GM12878 (cell line): ENCODE results near the gene SORBS2. TPM values are rescaled to one million over a fixed set of nuclear protein-coding genes. Genes with fewer than 3 reads are reported as not detected.

Source experiments
- ATAC-seq: fragments of 200-7000 bp; cut with Tn5 transposase; 3 replicates; pipeline ENCODE4 v1.9.1; 2020; ENCODE audit warnings: mild to moderate bottlenecking, moderate library complexity
- BruUV-seq: library from RNA; stranded (reverse); fragments of 400-500 nt; replicated peaks from 2 replicates; lab custom pipeline; 2021; lab: Mats Ljungman, UMichigan
- CTCF ChIA-PET: fragments of 300-600 bp; sonication (Branson Sonifier 250); formaldehyde crosslinking; extraction: SDS; loops from one replicate; lab custom pipeline; 2021; ENCODE audit warnings: inconsistent platforms; lab: Yijun Ruan, JAX
- POLR2A ChIA-PET: fragments of 350-600 bp; formaldehyde crosslinking; extraction: SDS; loops from one replicate; lab custom pipeline; 2021; ENCODE audit warnings: inconsistent platforms; lab: Charles Lee
- RAD21 ChIA-PET: fragments of 300-600 bp; sonication (Branson Sonifier 250); formaldehyde crosslinking; loops from one replicate; lab custom pipeline; 2023; ENCODE audit warnings: antibody characterized with exemption; ENCODE audit not compliant: unreplicated experiment; lab: Charles Lee
- SMC1A ChIA-PET: fragments of 300-600 bp; sonication (Branson Sonifier 250); formaldehyde crosslinking; loops from one replicate; lab custom pipeline; 2023; ENCODE audit not compliant: unreplicated experiment, uncharacterized antibody; lab: Charles Lee
- DNase-seq: peaks from one replicate; pipeline ENCODE4 v3.0.0-alpha.2; 2011; ENCODE audit warnings: low read depth, low spot score
- FAIRE-seq: peaks from 3 replicates; lab custom pipeline; 2011; peaks lifted over from hg19 to GRCh38; lab: Jason Lieb, UNC
- H2AFZ ChIP-seq: 2 replicates; pipeline ENCODE4 v1.6.0; 2011; ENCODE audit warnings: low read depth, low read length, control low read depth; ENCODE audit not compliant: control insufficient read depth
- H3K27ac ChIP-seq: 2 replicates; pipeline ENCODE4 v1.5.1; 2011; ENCODE audit warnings: control low read depth; ENCODE audit not compliant: control insufficient read depth, insufficient read depth
- H3K27me3 ChIP-seq, 2 experiments: replicated peaks in 1 of 2; 2 replicates each; pipeline versions ENCODE4 v1.6.0 to v1.6.1; 2011; ENCODE audit warnings: low read length in 1 of 2; ENCODE audit not compliant: control insufficient read depth in 2 of 2, insufficient read depth in 2 of 2
- H3K36me3 ChIP-seq, 2 experiments: 2 replicates each; pipeline ENCODE4 v1.5.1; 2011; ENCODE audit warnings: low read length in 1 of 2; ENCODE audit not compliant: control insufficient read depth in 2 of 2, insufficient read depth in 2 of 2
- H3K4me1 ChIP-seq: 2 replicates; pipeline ENCODE4 v1.6.1; 2011; ENCODE audit warnings: mild to moderate bottlenecking, low read length, moderate library complexity, mixed read lengths; ENCODE audit not compliant: control insufficient read depth, insufficient read depth
- H3K4me2 ChIP-seq: 2 replicates; pipeline ENCODE4 v1.6.0; 2011; ENCODE audit warnings: control low read depth; ENCODE audit not compliant: control insufficient read depth, insufficient read depth
- H3K4me3 ChIP-seq: fragments of 200-600 bp; sonication (generic); 2 replicates; pipeline ENCODE4 v1.5.1; 2016
- H3K79me2 ChIP-seq: 2 replicates; pipeline ENCODE4 v1.6.0; 2011; ENCODE audit warnings: low read length; ENCODE audit not compliant: control insufficient read depth, insufficient read depth
- H3K9ac ChIP-seq: 2 replicates; pipeline ENCODE4 v1.8.0; 2011; ENCODE audit warnings: low read length, control low read depth, mixed read lengths; ENCODE audit not compliant: control insufficient read depth, insufficient read depth
- H3K9me3 ChIP-seq: replicated peaks from 3 replicates; pipeline ENCODE4 v1.5.1; 2011; ENCODE audit warnings: mild to moderate bottlenecking, low read length; ENCODE audit not compliant: control insufficient read depth, insufficient read depth
- H4K20me1 ChIP-seq: 2 replicates; pipeline ENCODE4 v1.6.0; 2011; ENCODE audit not compliant: control insufficient read depth, insufficient read depth
- BCL11A ChIP-seq: IDR thresholded peaks from 2 replicates; pipeline ENCODE4 v1.6.1; 2011; ENCODE audit warnings: low read depth, low read length
- CHD4 ChIP-seq: fragments of 200-600 bp; sonication (generic); IDR thresholded peaks from 2 replicates; pipeline ENCODE4 v1.6.1; 2016; ENCODE audit warnings: mild to moderate bottlenecking
- EGR1 ChIP-seq, 2 experiments: IDR thresholded peaks; 1 replicate in 1 of 2; 2 replicates in 1 of 2; pipeline ENCODE4 v1.6.1; 2011 to 2012; ENCODE audit warnings: low read depth in 2 of 2, low read length in 2 of 2, borderline replicate concordance in 1 of 2, mild to moderate bottlenecking in 1 of 2, moderate library complexity in 1 of 2
- MTA3 ChIP-seq: IDR thresholded peaks from 2 replicates; pipeline ENCODE4 v1.6.1; 2012; ENCODE audit warnings: low read length, inconsistent platforms, borderline replicate concordance
- RBBP5 ChIP-seq: fragments of 200-600 bp; sonication (generic); conservative IDR thresholded peaks from 2 replicates; pipeline ENCODE4 v1.6.1; 2016
- STAT1 ChIP-seq: fragments of 450-650 bp; conservative IDR thresholded peaks from 2 replicates; pipeline ENCODE4 v1.6.1; 2014; ENCODE audit warnings: antibody characterized with exemption, mild to moderate bottlenecking
- WGBS: methylation state at CpG from one replicate; pipeline ENCODE4 v1.1.6; 2016; ENCODE audit warnings: low lambda C conversion rate; ENCODE audit not compliant: insufficient replicate concordance, insufficient coverage; ENCODE audit errors: missing lambda C conversion rate; 5-methylcytosine and 5-hydroxymethylcytosine counted together
- in situ Hi-C: fragments of 300-500 bp; cut with MboI; formaldehyde crosslinking; loops from 9 replicates; pipeline ENCODE4 v1.14.3; 2018; ENCODE audit warnings: mixed read lengths
- intact Hi-C: fragments of 100-400 bp; cut with micrococcal nuclease; formaldehyde crosslinking; loops from one replicate; pipeline ENCODE4 v1.14.2; 2022; ENCODE audit not compliant: unreplicated experiment
- polyA plus RNA-seq, 11 experiments: library from polyadenylated mRNA; depleted of rRNA in 4 of 11; unstranded in 6 of 11; stranded (reverse) in 5 of 11; fragments of >200 nt; fragmentation: Nextera tagmentation in 4 of 11; fragmentation: Illumina TruSeq in 1 of 11; extraction: Ambion mirVana in 4 of 11; extraction: Trizol in 1 of 11; gene quantifications; 1 replicate in 1 of 11; 2 replicates in 10 of 11; pipeline versions ENCODE4 v1.2.1 to v1.2.3, GENCODE V29; 2011 to 2016; ENCODE audit warnings: inconsistent platforms in 2 of 11, missing spikeins in 2 of 11, low read depth in 1 of 11
- total RNA-seq, 4 experiments: library from RNA; depleted of rRNA in 3 of 4; stranded (reverse); fragments of >200 nt in 3 of 4; fragmentation: Illumina TruSeq in 1 of 4; extraction: Trizol in 1 of 4; gene quantifications; 2 replicates each; pipeline versions ENCODE4 v1.2.1 to v1.2.3, GENCODE V29; 2013 to 2021
- TF ChIP-seq, protein P1 (sequence below): fragments of 450-650 bp; IDR thresholded peaks from 2 replicates; pipeline ENCODE4 v1.6.1; 2017; ENCODE audit warnings: antibody characterized with exemption, mild to moderate bottlenecking, moderate library complexity
- TF ChIP-seq, protein P2 (sequence below): fragments of 450-650 bp; IDR thresholded peaks from 2 replicates; pipeline ENCODE4 v1.6.1; 2017; ENCODE audit warnings: mild to moderate bottlenecking
- TF ChIP-seq, protein P3 (sequence below): IDR thresholded peaks from 2 replicates; pipeline ENCODE4 v1.6.1; 2011; ENCODE audit warnings: low read depth, low read length, improper control_type of control experiment, borderline replicate concordance

The SORBS2 gene
- total and polyA plus RNA-seq, 10 of the 15 experiments (the other 5 are each of a cell fraction or from before 2014, with no cell fraction given) = 0.06 to 3.0 (median 0.79) TPM

DNA sequence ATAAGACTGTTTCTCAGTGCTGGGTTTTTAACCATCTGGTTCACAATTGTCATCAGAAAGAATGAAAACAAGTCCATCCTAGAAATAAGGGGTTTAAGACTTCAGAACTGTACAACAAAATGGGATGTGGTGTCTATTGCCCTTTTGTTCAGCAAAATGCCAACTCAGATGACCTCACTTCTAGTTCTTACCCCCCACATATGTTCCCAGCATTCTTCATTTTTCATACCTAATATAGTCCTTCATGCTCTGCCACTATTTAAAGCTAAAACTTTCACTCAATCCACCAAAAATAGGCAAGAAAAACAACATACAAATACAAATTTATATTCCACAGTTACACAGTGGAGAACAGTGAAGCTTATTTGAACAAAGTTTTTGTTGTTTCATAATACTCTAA lies 111.4 kb downstream of the SORBS2 start (continued):
- TF ChIP-seq EGR1 (IDR thresholded peaks at IDR 0.05; ENCODE audit: borderline replicate concordance in 1 of 2, low read depth in 2 of 2, low read length in 2 of 2) = no peak
- TF ChIP-seq, protein P1, sequence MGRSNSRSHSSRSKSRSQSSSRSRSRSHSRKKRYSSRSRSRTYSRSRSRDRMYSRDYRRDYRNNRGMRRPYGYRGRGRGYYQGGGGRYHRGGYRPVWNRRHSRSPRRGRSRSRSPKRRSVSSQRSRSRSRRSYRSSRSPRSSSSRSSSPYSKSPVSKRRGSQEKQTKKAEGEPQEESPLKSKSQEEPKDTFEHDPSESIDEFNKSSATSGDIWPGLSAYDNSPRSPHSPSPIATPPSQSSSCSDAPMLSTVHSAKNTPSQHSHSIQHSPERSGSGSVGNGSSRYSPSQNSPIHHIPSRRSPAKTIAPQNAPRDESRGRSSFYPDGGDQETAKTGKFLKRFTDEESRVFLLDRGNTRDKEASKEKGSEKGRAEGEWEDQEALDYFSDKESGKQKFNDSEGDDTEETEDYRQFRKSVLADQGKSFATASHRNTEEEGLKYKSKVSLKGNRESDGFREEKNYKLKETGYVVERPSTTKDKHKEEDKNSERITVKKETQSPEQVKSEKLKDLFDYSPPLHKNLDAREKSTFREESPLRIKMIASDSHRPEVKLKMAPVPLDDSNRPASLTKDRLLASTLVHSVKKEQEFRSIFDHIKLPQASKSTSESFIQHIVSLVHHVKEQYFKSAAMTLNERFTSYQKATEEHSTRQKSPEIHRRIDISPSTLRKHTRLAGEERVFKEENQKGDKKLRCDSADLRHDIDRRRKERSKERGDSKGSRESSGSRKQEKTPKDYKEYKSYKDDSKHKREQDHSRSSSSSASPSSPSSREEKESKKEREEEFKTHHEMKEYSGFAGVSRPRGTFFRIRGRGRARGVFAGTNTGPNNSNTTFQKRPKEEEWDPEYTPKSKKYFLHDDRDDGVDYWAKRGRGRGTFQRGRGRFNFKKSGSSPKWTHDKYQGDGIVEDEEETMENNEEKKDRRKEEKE = no peak
- TF ChIP-seq RBBP5 = no peak

DNA sequence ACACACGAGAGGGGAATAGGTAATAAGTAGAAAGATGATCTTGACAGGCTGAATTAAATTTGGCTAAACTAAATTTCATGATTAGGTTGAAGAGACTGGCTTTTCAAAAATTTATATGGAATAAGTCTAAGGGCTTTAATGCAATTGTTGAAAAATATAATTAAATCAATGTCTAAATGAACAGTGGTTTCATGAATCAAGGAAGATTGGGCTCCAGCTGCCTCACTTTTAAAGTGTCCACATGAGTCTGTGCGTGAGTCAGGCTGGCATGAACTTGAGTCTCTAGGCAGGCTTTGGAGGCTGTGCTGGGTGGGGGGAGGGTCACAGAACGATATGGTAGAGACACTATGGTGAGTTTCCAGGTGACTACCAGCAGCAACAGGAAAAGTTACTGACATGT lies 111.9 kb downstream of the SORBS2 start:
- in situ Hi-C loops (no loop called here), intact Hi-C loops (no loop called here)
- H3K4me1 ChIP-seq = no peaks in the 10 kb centered on the region
- ATAC-seq = no peak
- H3K27me3 ChIP-seq = no peaks in the 10 kb centered on the region
- ChIA-PET SMC1A (no interaction called here), POLR2A (no interaction called here), CTCF (no interaction called here)
- no peak overlapping the region for H3K9ac ChIP-seq
- H3K9me3 ChIP-seq = peaks cover 2% of the 10 kb centered on the region; the same call in 1 of the 3 replicates
- WGBS = 20% methylated on average over 3 of the region's 3 CpGs
- DNase-seq = no peak
- no peak overlapping the region for H2AFZ ChIP-seq
- no peak overlapping the region for H3K4me3 ChIP-seq
- H3K4me2 ChIP-seq = no peak overlapping the region
- H3K27ac ChIP-seq = no peak overlapping the region
- H3K79me2 ChIP-seq = no peaks in the 10 kb centered on the region
- BruUV-seq = no TSS peak
- no peak for FAIRE-seq
- H3K36me3 ChIP-seq = no peaks in the 10 kb centered on the region
- no peaks in the 10 kb centered on the region for H4K20me1 ChIP-seq
- TF ChIP-seq, protein P2, sequence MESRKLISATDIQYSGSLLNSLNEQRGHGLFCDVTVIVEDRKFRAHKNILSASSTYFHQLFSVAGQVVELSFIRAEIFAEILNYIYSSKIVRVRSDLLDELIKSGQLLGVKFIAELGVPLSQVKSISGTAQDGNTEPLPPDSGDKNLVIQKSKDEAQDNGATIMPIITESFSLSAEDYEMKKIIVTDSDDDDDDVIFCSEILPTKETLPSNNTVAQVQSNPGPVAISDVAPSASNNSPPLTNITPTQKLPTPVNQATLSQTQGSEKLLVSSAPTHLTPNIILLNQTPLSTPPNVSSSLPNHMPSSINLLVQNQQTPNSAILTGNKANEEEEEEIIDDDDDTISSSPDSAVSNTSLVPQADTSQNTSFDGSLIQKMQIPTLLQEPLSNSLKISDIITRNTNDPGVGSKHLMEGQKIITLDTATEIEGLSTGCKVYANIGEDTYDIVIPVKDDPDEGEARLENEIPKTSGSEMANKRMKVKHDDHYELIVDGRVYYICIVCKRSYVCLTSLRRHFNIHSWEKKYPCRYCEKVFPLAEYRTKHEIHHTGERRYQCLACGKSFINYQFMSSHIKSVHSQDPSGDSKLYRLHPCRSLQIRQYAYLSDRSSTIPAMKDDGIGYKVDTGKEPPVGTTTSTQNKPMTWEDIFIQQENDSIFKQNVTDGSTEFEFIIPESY = no peak
- TF ChIP-seq CHD4 (no peak), STAT1 (no peak), BCL11A (no peak), MTA3 (no peak)
- TF ChIP-seq, protein P3, sequence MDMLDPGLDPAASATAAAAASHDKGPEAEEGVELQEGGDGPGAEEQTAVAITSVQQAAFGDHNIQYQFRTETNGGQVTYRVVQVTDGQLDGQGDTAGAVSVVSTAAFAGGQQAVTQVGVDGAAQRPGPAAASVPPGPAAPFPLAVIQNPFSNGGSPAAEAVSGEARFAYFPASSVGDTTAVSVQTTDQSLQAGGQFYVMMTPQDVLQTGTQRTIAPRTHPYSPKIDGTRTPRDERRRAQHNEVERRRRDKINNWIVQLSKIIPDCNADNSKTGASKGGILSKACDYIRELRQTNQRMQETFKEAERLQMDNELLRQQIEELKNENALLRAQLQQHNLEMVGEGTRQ = no peak
- TF ChIP-seq, all 136 proteins: peak for 0
- RAD21 ChIA-PET = no interaction called here
